Cardiac muscle cell (in vitro differentiated cells and primary cell): ENCODE measurements around the gene MBD5. TPM values are rescaled to one million over a fixed set of nuclear protein-coding genes. Genes with fewer than 3 reads are reported as not detected.
A peak's percentile ranks its signal among the peaks of the same experiment; 100 is the strongest.

Experiments used
- DNase-seq, 2 donors: peaks; one replicate each; pipeline versions ENCODE4 v3.0.0 to v3.0.0-alpha.2; 2010 to 2017; ENCODE audit warnings: low read depth in 1 of 2, low spot score in 1 of 2
- H3K27ac ChIP-seq: fragments of 200-600 bp; sonication (generic); 2 replicates; pipeline ENCODE4 v1.5.1; 2016
- H3K27me3 ChIP-seq: fragments of 200-600 bp; sonication (generic); 2 replicates; pipeline ENCODE4 v1.6.0; 2016; ENCODE audit warnings: control low read depth
- H3K36me3 ChIP-seq: fragments of 200-600 bp; sonication (generic); 2 replicates; pipeline ENCODE4 v1.5.1; 2016; ENCODE audit warnings: control low read depth
- H3K4me1 ChIP-seq: fragments of 200-600 bp; sonication (generic); 2 replicates; pipeline ENCODE4 v1.8.1; 2017; ENCODE audit warnings: low read depth, mild to moderate bottlenecking, mixed run types
- H3K4me3 ChIP-seq: fragments of 200-600 bp; sonication (generic); 2 replicates; pipeline ENCODE4 v1.5.1; 2016; ENCODE audit warnings: mild to moderate bottlenecking
- H3K9me3 ChIP-seq: fragments of 200-600 bp; sonication (generic); 2 replicates; pipeline ENCODE4 v1.5.1; 2017; ENCODE audit warnings: low read depth, mild to moderate bottlenecking, control low read depth
- polyA plus RNA-seq: library from polyadenylated mRNA; unstranded; fragments of >200 nt; fragmentation: Nextera tagmentation; extraction: Ambion mirVana; gene quantifications from 2 replicates; pipeline ENCODE4 v1.2.1, GENCODE V29; 2016
- total RNA-seq: library from RNA; depleted of rRNA; stranded (reverse); fragments of >200 nt; gene quantifications from 2 replicates; pipeline ENCODE4 v1.2.3, GENCODE V29; 2016
- TF ChIP-seq, protein P1 (sequence below): IDR thresholded peaks from 2 replicates; pipeline ENCODE4 v1.5.1; 2012; ENCODE audit warnings: low read depth, mild to moderate bottlenecking, low read length

Gene MBD5
- total and polyA plus RNA-seq, 2 experiments from 2014 or later: 44.5 to 45.6 TPM

DNA sequence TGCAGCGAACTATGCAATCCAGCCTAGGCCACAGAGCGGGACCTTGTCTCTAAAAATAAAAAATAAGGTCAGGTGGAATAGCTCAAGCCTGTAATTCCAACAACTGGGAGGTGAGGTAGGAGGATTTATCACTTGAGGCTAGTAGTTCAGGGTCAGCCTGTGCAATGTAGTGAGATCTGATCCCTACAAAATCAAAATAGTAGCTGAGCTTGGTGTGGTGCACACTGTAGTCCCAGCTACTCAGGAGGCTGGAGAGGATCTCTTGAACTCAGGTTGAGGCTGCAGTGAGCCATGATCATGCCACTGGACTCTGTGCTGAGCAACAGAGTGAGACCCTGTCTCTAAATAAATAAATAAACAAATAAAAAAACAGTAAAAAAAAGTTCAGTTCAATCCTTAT is 5.7 kb downstream of the MBD5 start:
- TF ChIP-seq, protein P1, sequence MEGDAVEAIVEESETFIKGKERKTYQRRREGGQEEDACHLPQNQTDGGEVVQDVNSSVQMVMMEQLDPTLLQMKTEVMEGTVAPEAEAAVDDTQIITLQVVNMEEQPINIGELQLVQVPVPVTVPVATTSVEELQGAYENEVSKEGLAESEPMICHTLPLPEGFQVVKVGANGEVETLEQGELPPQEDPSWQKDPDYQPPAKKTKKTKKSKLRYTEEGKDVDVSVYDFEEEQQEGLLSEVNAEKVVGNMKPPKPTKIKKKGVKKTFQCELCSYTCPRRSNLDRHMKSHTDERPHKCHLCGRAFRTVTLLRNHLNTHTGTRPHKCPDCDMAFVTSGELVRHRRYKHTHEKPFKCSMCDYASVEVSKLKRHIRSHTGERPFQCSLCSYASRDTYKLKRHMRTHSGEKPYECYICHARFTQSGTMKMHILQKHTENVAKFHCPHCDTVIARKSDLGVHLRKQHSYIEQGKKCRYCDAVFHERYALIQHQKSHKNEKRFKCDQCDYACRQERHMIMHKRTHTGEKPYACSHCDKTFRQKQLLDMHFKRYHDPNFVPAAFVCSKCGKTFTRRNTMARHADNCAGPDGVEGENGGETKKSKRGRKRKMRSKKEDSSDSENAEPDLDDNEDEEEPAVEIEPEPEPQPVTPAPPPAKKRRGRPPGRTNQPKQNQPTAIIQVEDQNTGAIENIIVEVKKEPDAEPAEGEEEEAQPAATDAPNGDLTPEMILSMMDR: no peak
- peaks cover 21% of the 10 kb centered on the region for H3K4me1 ChIP-seq
- H3K27me3 ChIP-seq: no peaks in the 10 kb centered on the region
- H3K9me3 ChIP-seq: no peaks in the 10 kb centered on the region
- H3K27ac ChIP-seq: peak overlapping the region; percentile 8
- no peaks in the 10 kb centered on the region for H3K36me3 ChIP-seq
- H3K4me3 ChIP-seq: no peak overlapping the region
- no peak for DNase-seq

DNA sequence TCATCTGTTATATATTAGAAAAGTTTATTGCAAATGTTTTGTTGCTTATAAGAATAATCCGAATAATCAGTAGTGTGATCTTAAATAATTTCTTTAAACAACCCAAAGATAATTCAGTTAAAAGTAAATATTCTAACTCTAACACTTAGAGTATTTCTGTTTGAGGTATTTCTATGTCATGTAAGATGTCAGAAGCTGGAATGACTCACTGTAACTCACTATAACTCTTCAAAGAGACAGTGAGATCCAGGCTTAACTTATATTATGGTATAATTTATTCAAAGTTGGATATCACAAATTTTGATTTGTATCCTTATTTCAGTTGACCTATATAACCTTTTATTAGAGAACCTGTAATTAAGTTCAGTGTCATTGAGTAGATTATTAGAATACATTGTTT is 6.9 kb downstream of the MBD5 start:
- H3K27ac ChIP-seq: no peak overlapping the region
- H3K4me1 ChIP-seq: peaks cover 17% of the 10 kb centered on the region
- H3K27me3 ChIP-seq: no peaks in the 10 kb centered on the region
- H3K36me3 ChIP-seq: no peaks in the 10 kb centered on the region
- TF ChIP-seq, protein P1: no peak
- no peak for DNase-seq
- no peak overlapping the region for H3K4me3 ChIP-seq
- H3K9me3 ChIP-seq: no peaks in the 10 kb centered on the region

DNA sequence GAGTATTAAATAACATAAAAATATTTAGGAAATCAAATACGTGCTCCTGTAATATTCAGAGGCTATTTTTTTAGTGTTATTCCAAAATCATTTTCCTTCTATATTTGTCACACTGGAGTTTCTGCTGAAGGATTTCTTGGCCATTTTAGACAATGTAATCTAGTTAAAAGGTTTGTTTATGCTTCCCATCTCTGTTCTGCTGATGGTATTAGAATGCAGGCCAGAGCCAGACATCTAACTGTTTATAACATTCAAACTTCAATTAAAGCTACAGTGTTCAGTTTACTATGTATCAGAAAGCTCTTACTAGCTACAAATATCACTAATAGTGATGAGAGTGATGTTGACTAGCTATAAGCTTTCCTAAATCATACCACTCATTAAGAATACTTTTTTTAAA is 7.9 kb downstream of the MBD5 start:
- Histone ChIP-seq H3K4me3 (no peak overlapping the region), H3K27ac (no peak overlapping the region), H3K4me1 (peaks cover 7% of the 10 kb centered on the region), H3K27me3 (no peaks in the 10 kb centered on the region), H3K9me3 (no peaks in the 10 kb centered on the region), H3K36me3 (no peaks in the 10 kb centered on the region)
- TF ChIP-seq, protein P1: no peak
- no peak for DNase-seq

DNA sequence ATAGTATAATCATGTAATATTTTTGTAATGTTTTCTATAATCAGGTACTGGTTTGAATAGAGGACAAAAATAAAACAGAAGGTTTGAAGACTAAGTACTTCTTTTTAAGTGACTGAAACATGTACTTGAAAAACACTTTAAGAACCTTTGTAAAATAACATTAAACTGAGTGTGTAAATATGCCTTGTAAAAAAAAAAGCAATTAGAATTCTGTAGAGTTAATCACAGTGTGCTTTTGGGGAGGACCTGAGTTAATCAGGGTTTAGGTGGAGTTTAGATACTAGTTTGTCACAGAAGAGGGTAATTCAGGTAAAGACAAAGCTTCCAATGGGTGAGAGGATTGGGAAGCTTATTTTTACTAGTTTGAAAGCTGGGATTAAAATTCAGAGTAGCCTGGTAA is 10.3 kb downstream of the MBD5 start:
- no peaks in the 10 kb centered on the region for H3K27me3 ChIP-seq
- H3K4me1 ChIP-seq: peaks cover 6% of the 10 kb centered on the region
- H3K36me3 ChIP-seq: no peaks in the 10 kb centered on the region
- no peak overlapping the region for H3K27ac ChIP-seq
- TF ChIP-seq, protein P1: no peak
- no peaks in the 10 kb centered on the region for H3K9me3 ChIP-seq
- no peak for DNase-seq
- no peak overlapping the region for H3K4me3 ChIP-seq

DNA sequence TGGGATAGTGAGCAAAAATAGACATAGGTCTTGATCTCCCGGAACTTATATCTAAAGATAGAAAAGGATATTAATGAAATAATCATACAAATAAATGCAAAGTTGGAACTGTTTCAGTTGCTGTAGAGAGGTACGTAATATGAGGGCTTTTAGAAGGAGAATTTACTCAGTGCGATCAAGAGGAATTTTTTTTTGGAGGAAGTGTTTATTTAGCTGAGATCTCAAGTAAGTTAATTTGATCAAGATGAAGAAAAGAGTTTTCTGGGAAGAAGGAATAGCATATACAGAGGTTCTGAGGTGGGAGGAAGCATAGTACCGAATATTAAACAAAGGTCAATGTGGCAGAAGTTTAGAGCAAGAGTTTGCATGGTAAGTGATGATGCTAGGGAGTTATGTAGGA is 11.3 kb downstream of the MBD5 start:
- DNase-seq: no peak
- Histone ChIP-seq H3K4me3 (no peak overlapping the region), H3K27me3 (no peaks in the 10 kb centered on the region), H3K4me1 (peaks cover 6% of the 10 kb centered on the region), H3K36me3 (no peaks in the 10 kb centered on the region), H3K27ac (no peak overlapping the region), H3K9me3 (no peaks in the 10 kb centered on the region)
- TF ChIP-seq, protein P1: no peak

DNA sequence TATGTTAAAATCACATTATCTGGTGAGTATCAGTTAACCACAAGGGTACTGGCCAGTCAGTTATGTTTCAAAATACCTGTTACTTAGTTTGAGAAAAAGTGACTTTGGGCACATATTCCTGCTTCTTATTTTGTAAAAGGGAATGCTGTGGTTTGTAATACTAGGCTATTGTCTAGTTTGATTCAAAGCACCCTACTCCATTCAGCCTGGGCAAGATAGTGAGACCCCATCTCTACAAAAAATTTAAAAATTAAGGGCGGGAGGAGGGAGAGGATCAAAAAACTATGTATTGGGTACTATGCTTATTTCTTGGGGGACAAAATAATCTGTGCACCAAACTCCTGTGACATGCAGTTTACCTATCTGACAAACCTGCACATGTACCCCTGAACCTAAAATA is 18.9 kb downstream of the MBD5 start:
- TF ChIP-seq, protein P1: no peak
- H3K4me3 ChIP-seq: no peak overlapping the region
- H3K36me3 ChIP-seq: no peaks in the 10 kb centered on the region
- H3K4me1 ChIP-seq: peaks cover 12% of the 10 kb centered on the region
- no peak overlapping the region for H3K27ac ChIP-seq
- H3K27me3 ChIP-seq: no peaks in the 10 kb centered on the region
- H3K9me3 ChIP-seq: no peaks in the 10 kb centered on the region
- no peak for DNase-seq
